SK-N-SH treated with all-trans-retinoic acid at 6 μM for 48 hours (cell line): Measurements from ENCODE around the gene BARX2.

ENCODE experiments used
- ATAC-seq: fragments of 200-7000 bp; cut with Tn5 transposase; 3 replicates; pipeline ENCODE4 v1.9.1; 2020; ENCODE audit warnings: mild to moderate bottlenecking, moderate library complexity
- ARNTL ChIP-seq: fragments of 450-650 bp; formaldehyde crosslinking; IDR thresholded peaks from 2 replicates; pipeline ENCODE4 v1.5.0; 2020; ENCODE audit warnings: low read depth, mild to moderate bottlenecking, moderate library complexity, borderline replicate concordance
- CSDC2 ChIP-seq: fragments of 250-450 bp; sonication (Bioruptor Pico); IDR thresholded peaks from 2 replicates; pipeline ENCODE4 v1.5.0; 2020; ENCODE audit warnings: mild to moderate bottlenecking, moderate library complexity
- ESRRG ChIP-seq: fragments of 250-450 bp; sonication (Bioruptor Pico); IDR thresholded peaks from 2 replicates; pipeline ENCODE4 v1.6.1; 2021; ENCODE audit warnings: mild to moderate bottlenecking
- GLIS3 ChIP-seq: fragments of 250-450 bp; sonication (Bioruptor Pico); IDR thresholded peaks from 2 replicates; pipeline ENCODE4 v1.5.0; 2020; ENCODE audit warnings: mild to moderate bottlenecking, moderate library complexity
- ISL1 ChIP-seq: fragments of 250-450 bp; sonication (Bioruptor Pico); IDR thresholded peaks from 2 replicates; pipeline ENCODE4 v2.1.2; 2022; ENCODE audit warnings: mild to moderate bottlenecking, moderate library complexity
- OSR1 ChIP-seq: fragments of 250-450 bp; sonication (Bioruptor Pico); IDR thresholded peaks from 2 replicates; pipeline ENCODE4 v1.8.0; 2022; ENCODE audit warnings: moderate library complexity, mild to moderate bottlenecking, inconsistent platforms
- PPARA ChIP-seq: fragments of 250-450 bp; sonication (Bioruptor Pico); IDR thresholded peaks from 2 replicates; pipeline ENCODE4 v1.5.0; 2020; ENCODE audit warnings: mild to moderate bottlenecking, borderline replicate concordance
- RARB ChIP-seq: fragments of 250-450 bp; sonication (Bioruptor Pico); IDR thresholded peaks from 2 replicates; pipeline ENCODE4 v1.8.0; 2021; ENCODE audit warnings: mild to moderate bottlenecking, moderate library complexity
- SNAI2 ChIP-seq: fragments of 250-450 bp; sonication (Bioruptor Pico); IDR thresholded peaks from 2 replicates; pipeline ENCODE4 v1.5.0; 2020; ENCODE audit warnings: mild to moderate bottlenecking, moderate library complexity
- TCF4 ChIP-seq: fragments of 250-450 bp; sonication (Bioruptor Pico); IDR thresholded peaks from 2 replicates; pipeline ENCODE4 v1.8.0; 2021; ENCODE audit warnings: mild to moderate bottlenecking, moderate library complexity, borderline replicate concordance
- ZC3H10 ChIP-seq: fragments of 250-450 bp; sonication (Bioruptor Pico); IDR thresholded peaks from 2 replicates; pipeline ENCODE4 v1.5.1; 2021; ENCODE audit warnings: mild to moderate bottlenecking, moderate library complexity
- ZFP3 ChIP-seq: fragments of 250-450 bp; sonication (Bioruptor Pico); IDR thresholded peaks from 2 replicates; pipeline ENCODE4 v1.5.0; 2020; ENCODE audit warnings: mild to moderate bottlenecking, moderate library complexity
- ZFP30 ChIP-seq: fragments of 450-650 bp; formaldehyde crosslinking; IDR thresholded peaks from 2 replicates; pipeline ENCODE4 v1.5.0; 2022; ENCODE audit warnings: mild to moderate bottlenecking, moderate library complexity
- ZNF565 ChIP-seq: fragments of 450-650 bp; formaldehyde crosslinking; conservative IDR thresholded peaks from 2 replicates; pipeline ENCODE4 v1.5.0; 2020; ENCODE audit warnings: low read depth, mild to moderate bottlenecking, moderate library complexity
- ZNF70 ChIP-seq: fragments of 450-650 bp; formaldehyde crosslinking; IDR thresholded peaks from 2 replicates; pipeline ENCODE4 v1.5.0; 2020; ENCODE audit warnings: mild to moderate bottlenecking, moderate library complexity
- ZNF8 ChIP-seq: fragments of 450-650 bp; formaldehyde crosslinking; IDR thresholded peaks from 2 replicates; pipeline ENCODE4 v1.5.0; 2020; ENCODE audit warnings: mild to moderate bottlenecking, moderate library complexity
- TF ChIP-seq, protein P1 (sequence below): fragments of 250-450 bp; sonication (Bioruptor Pico); IDR thresholded peaks from 2 replicates; pipeline ENCODE4 v1.8.0; 2021; ENCODE audit warnings: low read depth, mild to moderate bottlenecking, moderate library complexity, borderline replicate concordance
- TF ChIP-seq, protein P2 (sequence below): fragments of 250-450 bp; sonication (Bioruptor Pico); IDR thresholded peaks from 2 replicates; pipeline ENCODE4 v1.5.1; 2021; ENCODE audit warnings: mild to moderate bottlenecking, moderate library complexity
- TF ChIP-seq, protein P3 (sequence below): fragments of 250-450 bp; sonication (Bioruptor Pico); IDR thresholded peaks from 2 replicates; pipeline ENCODE4 v1.5.1; 2020; ENCODE audit warnings: low read depth, mild to moderate bottlenecking, moderate library complexity
- TF ChIP-seq, protein P4 (sequence below): fragments of 250-450 bp; sonication (Bioruptor Pico); IDR thresholded peaks from 2 replicates; pipeline ENCODE4 v1.5.0; 2020; ENCODE audit warnings: mild to moderate bottlenecking, moderate library complexity

The BARX2 gene

DNA sequence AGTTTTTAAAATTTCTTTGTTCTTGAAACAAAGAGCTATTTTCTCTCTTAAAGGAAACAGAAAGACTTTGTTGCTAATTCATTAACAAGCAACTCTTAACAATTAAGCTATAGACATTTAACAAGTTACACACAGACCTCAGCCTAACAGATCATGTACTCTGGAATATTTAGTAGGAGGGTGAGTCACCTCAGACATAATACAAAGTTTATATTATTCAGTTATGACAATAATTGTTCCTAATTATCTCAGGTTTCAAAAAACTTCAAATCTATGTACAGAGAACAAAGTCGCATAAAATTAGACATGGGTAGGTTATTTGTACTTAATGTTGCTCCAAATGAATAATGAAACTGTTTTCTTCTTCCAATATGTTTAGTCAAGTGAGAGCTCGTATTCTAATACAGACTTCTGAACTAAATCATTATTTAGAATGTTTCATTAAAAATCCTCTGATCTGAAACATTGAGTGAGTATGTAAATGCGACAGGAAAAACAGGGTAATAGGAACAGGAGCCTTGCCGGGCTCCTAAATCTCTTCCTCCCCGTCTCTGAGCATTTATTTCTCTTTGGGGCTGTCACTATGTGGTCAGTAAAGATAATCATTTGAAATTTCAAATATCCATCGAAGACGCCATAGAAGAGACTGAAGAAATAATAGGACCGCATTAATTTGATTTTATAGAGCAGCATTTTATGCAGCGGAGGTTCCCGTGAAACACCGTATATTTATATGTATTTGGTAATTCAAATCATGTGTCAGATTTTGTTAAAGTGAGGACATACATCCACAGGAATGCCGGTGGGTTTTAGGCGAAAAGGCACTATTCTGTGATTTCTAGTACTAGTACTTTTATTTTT is 8.7 kb upstream of the BARX2 start:
- no peak for ATAC-seq
- TF ChIP-seq SNAI2 (CRISPR knock-in tag), result no peak
- no peak for TF ChIP-seq ZNF70
- no peak for TF ChIP-seq ZFP3
- no peak for TF ChIP-seq GLIS3 (CRISPR knock-in tag)
- no peak for TF ChIP-seq OSR1
- TF ChIP-seq CSDC2, result no peak
- TF ChIP-seq ZNF8 (CRISPR knock-in tag), result no peak

DNA sequence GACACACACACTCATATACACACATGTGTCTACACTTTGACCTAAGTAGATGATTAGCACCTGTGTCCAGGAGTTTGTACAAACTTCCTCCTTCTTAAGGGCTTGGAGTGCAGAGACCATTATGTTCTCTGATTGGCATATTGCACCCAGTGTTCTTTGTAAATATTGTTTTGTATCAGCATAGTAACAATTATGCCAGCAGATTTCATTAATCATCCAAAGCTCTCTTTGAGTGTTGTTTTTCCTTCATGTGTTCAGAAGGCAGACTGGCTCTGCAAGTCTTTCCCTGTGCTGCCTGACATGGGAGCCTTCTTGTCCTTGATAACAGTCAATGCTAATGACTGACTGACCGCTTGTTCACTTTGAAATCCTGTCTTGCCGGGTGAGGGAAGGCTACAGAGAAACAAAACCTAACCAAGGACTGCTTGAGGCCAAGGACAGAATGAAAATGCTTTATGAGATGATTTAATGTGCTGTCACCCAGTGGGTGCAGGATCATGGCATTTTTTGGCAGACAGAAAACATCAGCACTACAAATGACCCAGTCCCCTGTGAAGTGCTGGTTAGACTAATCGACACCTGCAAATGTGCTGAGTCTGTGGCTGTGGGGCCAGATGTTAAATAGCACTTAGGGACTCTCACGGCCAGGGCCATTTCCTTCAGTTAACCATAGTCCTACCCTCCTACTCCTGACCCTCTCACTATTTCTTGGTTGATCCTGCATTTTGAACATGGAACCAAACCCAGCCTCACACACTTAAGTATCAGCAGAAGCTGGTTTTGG is 6.6 kb upstream of the BARX2 start:
- TF ChIP-seq ZFP3 (no peak), SNAI2 (CRISPR knock-in tag) (no peak), GLIS3 (CRISPR knock-in tag) (no peak), ZFP30 (CRISPR knock-in tag) (no peak), TCF4 (CRISPR knock-in tag) (no peak), ISL1 (CRISPR knock-in tag) (no peak), PPARA (CRISPR knock-in tag) (no peak), ESRRG (CRISPR knock-in tag) (no peak), RARB (CRISPR knock-in tag) (no peak), CSDC2 (no peak)
- TF ChIP-seq, protein P1, sequence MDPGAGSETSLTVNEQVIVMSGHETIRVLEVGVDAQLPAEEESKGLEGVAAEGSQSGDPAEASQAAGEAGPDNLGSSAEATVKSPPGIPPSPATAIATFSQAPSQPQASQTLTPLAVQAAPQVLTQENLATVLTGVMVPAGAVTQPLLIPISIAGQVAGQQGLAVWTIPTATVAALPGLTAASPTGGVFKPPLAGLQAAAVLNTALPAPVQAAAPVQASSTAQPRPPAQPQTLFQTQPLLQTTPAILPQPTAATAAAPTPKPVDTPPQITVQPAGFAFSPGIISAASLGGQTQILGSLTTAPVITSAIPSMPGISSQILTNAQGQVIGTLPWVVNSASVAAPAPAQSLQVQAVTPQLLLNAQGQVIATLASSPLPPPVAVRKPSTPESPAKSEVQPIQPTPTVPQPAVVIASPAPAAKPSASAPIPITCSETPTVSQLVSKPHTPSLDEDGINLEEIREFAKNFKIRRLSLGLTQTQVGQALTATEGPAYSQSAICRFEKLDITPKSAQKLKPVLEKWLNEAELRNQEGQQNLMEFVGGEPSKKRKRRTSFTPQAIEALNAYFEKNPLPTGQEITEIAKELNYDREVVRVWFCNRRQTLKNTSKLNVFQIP (CRISPR knock-in tag), result no peak
- TF ChIP-seq, protein P2, sequence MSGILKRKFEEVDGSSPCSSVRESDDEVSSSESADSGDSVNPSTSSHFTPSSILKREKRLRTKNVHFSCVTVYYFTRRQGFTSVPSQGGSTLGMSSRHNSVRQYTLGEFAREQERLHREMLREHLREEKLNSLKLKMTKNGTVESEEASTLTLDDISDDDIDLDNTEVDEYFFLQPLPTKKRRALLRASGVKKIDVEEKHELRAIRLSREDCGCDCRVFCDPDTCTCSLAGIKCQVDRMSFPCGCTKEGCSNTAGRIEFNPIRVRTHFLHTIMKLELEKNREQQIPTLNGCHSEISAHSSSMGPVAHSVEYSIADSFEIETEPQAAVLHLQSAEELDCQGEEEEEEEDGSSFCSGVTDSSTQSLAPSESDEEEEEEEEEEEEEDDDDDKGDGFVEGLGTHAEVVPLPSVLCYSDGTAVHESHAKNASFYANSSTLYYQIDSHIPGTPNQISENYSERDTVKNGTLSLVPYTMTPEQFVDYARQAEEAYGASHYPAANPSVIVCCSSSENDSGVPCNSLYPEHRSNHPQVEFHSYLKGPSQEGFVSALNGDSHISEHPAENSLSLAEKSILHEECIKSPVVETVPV, result no peak
- TF ChIP-seq, protein P3, sequence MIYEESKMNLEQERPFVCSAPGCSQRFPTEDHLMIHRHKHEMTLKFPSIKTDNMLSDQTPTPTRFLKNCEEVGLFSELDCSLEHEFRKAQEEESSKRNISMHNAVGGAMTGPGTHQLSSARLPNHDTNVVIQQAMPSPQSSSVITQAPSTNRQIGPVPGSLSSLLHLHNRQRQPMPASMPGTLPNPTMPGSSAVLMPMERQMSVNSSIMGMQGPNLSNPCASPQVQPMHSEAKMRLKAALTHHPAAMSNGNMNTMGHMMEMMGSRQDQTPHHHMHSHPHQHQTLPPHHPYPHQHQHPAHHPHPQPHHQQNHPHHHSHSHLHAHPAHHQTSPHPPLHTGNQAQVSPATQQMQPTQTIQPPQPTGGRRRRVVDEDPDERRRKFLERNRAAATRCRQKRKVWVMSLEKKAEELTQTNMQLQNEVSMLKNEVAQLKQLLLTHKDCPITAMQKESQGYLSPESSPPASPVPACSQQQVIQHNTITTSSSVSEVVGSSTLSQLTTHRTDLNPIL (CRISPR knock-in tag), result no peak
- ATAC-seq, result no peak

DNA sequence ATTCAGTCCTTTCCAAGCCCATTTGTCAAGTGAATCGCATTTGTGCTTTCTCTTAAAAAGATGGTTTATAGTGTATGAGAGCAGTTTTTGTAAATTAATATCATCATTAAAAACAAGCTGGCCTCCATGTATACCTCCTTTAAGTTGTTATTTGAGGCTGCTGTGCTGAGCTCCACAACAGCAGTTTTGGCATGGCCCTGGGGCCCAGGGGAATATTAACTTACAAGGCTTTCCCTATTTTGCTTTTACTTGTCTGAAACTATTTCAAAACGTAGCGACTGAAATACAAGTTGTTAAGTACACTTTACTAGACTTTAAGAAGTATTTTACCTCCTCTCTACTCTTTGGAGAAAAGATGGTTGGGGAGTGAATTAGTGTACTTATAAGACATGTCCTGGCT is 4.9 kb upstream of the BARX2 start:
- TF ChIP-seq, protein P3 (CRISPR knock-in tag), result no peak
- TF ChIP-seq ARNTL (CRISPR knock-in tag), result no peak
- no peak for ATAC-seq

DNA sequence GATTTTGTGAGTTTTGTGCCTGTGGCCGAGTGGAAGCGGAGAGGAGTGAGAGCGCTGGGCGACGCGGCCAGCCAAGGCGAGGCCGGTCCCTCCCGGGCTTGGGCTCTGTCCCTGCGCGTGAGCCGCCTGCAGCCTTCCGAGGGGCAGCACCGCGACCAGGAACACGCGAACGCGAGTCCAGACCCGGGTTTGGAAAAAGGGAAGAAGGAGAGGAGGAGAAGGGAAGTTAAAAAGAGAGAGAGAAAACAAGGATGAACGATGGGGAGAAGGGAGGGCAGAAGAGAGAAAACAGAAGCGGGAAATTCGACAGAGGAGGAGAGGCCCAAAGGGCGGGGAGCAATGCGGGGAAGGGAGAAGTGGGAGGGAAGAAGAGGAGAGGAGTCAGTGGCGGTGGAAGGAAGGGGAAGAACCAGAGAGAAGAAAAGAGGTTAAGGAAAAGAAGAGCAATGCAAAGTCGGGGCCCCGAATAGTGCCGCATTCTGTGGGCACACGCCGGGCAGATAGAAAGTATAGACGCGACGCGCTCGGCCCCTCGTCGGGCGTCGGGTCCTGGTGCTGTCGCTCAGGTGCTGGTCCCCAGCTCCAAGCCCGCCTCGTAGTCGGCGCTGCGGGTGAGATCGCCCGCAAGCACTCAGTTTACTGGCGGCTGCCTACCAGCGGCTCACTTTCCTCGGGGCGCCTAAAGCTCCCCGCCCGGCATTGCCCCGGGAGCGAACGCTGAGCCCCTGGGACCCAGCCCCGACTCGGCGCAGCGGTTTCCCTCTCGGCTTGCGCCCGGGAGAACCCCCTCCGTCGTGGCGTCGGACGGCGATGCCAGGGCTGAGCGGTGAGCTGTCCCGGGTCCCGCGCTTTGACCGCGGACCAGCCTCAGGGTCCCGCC is 2.8 kb upstream of the BARX2 start:
- no peak for TF ChIP-seq SNAI2 (CRISPR knock-in tag)
- TF ChIP-seq RARB (CRISPR knock-in tag), result no peak
- TF ChIP-seq OSR1, result no peak
- no peak for TF ChIP-seq CSDC2
- no peak for TF ChIP-seq ZFP3
- TF ChIP-seq, all 23 proteins: peak for 0
- peak; percentile 10; the same call in 1 of the 3 replicates for ATAC-seq

DNA sequence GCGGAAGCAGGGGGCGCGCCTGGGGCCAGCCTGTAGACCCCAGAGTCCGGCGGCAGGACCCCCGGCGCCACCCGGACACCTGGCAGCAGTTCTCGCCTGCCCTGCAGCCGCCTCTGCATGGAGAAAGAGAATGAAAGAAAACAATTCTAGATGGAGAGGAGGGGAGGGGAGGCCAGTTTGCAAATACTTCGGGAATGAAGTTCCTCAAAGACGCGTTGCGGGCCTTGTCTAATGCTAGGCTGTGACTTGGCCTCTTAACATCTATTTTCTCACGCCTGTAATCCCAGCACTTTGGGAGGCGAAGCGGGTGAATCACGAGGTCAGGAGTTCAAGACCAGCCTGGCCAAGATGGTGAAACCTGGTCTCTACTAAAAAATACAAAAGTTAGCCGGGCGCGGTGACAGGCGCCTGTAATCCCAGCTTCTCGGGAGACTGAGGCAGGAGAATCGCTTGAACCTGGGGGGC is 2.1 kb upstream of the BARX2 start:
- no peak for ATAC-seq
- TF ChIP-seq ISL1 (CRISPR knock-in tag) (no peak), ZC3H10 (CRISPR knock-in tag) (no peak), ZNF565 (CRISPR knock-in tag) (no peak), ARNTL (CRISPR knock-in tag) (no peak)
- TF ChIP-seq, protein P4, sequence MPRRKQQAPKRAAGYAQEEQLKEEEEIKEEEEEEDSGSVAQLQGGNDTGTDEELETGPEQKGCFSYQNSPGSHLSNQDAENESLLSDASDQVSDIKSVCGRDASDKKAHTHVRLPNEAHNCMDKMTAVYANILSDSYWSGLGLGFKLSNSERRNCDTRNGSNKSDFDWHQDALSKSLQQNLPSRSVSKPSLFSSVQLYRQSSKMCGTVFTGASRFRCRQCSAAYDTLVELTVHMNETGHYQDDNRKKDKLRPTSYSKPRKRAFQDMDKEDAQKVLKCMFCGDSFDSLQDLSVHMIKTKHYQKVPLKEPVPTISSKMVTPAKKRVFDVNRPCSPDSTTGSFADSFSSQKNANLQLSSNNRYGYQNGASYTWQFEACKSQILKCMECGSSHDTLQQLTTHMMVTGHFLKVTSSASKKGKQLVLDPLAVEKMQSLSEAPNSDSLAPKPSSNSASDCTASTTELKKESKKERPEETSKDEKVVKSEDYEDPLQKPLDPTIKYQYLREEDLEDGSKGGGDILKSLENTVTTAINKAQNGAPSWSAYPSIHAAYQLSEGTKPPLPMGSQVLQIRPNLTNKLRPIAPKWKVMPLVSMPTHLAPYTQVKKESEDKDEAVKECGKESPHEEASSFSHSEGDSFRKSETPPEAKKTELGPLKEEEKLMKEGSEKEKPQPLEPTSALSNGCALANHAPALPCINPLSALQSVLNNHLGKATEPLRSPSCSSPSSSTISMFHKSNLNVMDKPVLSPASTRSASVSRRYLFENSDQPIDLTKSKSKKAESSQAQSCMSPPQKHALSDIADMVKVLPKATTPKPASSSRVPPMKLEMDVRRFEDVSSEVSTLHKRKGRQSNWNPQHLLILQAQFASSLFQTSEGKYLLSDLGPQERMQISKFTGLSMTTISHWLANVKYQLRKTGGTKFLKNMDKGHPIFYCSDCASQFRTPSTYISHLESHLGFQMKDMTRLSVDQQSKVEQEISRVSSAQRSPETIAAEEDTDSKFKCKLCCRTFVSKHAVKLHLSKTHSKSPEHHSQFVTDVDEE, result no peak
- TF ChIP-seq, protein P2, result no peak
